Hepatic stellate cell (primary cell): ENCODE measurements around the gene UBASH3A.
A peak's percentile ranks its signal among the peaks of the same experiment; 100 is the strongest.

Experiments
- DNase-seq: peaks from one replicate; pipeline ENCODE4 v3.0.0; 2011; ENCODE audit warnings: low spot score

UBASH3A gene

DNA sequence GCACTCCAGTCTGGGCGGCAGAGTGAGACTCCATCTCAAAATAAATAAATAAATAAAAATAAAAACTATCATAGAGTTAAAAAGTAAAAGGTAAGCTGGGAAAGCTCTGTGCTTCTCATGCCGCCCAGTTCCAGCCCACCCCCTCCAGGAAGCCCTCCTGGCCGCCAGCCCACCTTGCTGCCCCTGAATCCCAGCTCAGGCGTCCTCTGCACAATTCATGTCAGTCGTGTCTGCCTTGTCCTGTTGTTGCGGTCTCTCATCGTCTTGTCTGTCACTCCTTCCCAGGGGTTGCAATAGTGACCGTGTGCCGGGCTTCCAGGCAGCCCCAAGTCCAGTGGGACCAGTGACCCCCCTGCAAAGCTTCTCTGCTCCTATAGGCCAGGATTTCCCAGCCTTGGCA is 48.2 kb downstream of the UBASH3A start:
- DNase-seq = no peak

DNA sequence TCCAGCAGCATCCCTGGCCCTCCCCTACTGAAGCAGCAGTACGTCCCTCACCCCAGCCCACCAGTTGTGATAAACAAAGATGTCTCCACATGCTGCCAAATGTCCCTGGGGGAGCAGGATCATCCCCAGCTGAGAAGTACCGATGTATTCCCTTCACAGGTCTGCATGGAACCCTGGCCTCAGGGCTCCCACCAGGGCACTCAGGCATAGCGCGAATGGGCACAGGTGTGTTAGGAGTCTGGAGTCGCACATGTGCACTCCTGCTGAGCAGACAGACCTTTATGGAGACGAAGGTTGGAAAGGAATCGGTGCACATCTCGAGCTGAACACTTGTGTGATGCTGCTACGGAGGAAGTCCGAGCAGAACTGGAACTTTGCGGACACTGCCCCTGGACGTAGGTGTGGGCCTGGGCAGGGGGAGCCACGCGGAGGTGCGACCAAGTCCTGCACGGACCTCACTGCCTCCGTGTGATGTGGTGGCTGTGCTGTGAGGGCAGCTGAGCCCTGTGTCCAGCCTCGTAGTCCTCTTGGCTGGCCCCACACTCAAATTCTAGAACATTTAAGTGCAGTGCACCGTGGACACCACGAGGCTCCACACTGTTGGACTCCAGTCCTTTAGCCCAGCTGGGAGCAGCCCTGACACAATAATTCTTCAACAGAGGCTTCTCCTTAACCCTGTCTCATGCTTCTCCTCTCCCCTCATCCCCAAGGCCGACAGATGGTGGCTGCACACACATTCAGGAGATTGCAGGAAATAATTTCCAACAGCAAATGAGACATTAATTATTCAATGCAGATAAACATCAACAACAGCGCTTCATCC is 48.9 kb downstream of the UBASH3A start:
- DNase-seq = no peak

DNA sequence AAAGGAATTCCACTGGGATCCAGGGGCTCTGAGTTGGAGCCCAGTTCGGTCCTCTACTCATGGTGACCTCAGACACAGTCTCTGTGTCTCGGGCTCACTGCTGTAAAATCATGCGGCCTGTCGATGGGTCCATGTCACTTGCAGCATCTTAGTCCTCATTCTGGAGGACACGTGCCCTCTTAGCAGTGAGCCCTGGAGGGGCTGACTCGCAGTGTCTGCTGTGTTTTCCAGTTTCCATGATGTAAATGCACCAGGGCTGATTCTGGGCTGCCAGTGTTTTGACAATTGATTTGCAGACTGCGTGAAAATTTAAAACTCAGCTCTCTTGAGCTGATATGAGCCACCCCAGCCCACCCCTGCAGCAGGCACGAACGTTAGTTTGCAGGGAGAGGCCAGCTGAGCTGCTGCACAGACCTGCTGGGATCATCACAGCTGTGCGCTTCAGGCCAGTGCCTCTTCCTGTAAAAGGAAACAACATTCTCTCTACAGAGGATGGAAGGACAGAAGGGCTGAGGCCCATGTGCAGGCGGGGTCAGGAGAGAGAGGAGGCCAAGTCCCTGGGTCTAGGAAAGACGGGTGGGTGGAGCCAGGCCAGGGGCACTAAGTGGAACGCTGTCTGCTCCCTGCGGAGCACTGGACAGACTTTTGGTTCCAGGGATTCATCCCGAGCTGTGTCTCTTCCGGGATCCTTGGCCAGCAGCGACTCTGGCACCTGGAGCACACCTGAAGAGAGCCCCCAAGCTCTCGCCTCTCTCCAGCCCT is 49.7 kb downstream of the UBASH3A start:
- DNase-seq = no peak

DNA sequence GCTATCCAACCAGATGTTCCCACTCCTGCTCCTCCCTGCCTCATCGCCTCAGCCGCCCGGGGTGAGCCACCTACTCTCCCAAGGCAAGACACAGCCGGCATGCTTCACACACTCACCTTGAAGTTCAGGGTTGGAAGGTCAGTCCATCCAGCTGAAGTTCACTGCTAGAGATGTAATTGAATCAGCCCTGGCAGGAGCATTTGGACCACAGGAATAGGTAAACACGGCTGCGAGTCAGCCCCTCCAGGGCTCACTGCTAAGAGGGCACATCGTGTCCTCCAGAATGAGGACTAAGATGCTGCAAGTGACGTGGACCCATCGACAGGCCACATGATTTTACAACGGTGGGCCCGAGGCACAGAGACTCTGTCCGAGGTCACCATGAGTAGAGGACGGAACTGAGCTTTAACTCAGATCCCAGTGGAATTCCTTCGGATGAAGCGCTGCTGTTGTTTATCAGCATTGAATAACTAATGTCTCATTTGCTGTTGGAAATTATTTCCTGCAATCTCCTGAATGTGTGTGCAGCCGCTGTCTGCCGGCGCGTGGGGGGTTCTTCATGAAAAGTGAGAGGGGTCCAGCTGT is 50.4 kb downstream of the UBASH3A start:
- no peak for DNase-seq

DNA sequence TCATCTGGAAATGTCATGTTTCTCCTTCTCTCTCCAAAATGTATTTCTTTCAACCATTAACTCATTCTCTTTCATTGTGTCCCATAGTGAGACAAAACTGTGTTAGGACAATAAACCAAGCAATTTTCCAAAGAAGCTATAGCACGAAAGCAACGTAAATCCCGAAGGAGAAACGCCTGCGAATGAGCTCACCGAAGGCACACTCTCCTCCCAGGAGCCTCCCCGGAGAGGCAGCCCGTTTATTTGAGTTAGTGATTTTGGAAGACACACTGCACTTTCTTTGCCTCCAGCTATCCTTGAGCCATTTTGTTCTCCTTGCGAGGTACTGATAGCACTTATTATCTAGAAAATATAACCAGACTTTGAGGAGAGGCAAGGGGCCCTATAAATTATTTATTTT is 51.1 kb downstream of the UBASH3A start:
- DNase-seq = no peak

DNA sequence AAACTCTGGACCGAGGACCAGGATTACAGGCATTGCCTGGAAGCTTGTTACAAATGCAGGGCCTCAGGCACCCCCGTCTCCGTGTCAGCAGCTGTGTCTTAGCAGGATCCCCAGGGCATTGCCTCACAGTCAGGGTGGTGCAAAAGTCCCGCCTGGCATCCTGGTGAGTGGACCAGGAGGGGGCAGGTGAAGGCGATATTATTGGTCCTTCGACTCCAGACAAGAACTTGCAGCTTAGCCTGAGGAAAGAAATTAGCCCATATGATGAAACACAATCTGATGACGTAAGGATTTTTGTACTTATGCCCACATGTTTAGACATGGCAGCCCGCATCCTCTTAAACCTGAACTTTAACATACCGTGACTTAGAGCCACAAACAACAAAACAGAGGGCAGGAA is 51.5 kb downstream of the UBASH3A start:
- no peak for DNase-seq

DNA sequence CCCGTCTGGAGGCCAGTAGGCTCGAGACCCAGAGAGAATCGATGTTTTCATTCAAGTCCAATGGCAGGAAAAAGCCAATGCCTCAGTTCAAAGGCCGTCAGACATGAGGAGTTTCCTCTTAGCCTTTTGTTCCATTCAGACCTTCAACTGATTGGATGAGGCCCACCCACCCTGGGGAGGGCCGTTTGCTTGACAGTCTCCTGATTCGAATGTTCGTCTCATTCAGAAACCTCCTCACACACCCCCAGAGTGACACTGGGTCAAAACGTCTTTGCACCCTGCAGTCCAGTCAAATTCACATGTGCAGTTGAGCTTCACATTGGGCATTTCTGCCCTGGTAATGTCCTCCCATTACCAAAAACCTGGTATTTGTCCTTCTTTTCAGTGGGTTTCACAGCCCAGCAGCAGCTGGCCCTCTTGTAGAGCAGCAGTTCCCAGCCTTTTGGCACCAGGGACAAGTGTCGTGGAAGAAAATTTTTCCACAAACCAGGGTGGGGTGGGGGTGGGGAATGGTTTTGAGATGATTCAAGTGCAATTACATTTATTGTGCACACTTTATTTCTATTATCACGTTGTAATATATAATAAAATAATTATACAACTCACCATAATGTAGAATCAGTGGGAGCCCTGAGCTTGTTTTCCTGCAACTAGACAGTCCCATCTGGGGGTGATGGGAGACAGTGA is 52.2 kb downstream of the UBASH3A start:
- DNase-seq = no peak

DNA sequence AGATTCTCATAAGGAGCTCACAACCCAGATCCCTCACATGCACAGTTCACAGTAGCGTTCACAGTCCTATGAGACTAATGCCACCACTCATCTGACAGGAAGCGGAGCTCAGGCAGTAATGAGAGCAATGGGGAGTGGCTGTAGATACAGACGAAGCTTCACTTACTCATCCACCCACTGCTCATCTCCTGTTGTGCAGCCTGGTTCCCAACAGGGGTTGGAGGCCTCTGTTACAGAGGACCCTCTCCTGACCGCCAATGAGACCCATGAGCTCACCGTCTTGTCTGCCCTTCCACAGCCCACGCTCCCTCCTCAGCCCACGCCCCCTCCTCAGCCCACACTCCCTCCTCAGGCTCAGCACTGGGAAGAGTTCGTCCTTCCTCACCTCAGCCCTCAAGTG is 52.8 kb downstream of the UBASH3A start:
- no peak for DNase-seq

DNA sequence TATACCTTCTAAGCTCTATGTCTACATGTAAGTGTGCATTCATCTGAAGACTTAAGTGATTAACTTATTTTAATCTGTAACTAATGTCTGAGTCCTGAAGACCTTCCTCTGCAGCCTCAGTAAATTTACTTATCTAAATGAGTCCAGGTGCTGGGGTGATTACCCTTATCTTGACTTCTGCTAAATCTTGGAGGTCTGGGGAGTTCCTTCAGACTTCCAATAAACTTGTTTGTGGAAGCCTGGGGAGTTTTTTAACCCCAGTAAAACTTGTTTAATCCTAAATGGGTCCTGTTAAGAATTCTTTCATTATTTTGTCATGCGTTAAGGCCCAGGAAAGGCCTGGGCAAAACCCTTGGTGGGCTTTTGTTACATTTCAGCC is 55.4 kb downstream of the UBASH3A start:
- DNase-seq = no peak

DNA sequence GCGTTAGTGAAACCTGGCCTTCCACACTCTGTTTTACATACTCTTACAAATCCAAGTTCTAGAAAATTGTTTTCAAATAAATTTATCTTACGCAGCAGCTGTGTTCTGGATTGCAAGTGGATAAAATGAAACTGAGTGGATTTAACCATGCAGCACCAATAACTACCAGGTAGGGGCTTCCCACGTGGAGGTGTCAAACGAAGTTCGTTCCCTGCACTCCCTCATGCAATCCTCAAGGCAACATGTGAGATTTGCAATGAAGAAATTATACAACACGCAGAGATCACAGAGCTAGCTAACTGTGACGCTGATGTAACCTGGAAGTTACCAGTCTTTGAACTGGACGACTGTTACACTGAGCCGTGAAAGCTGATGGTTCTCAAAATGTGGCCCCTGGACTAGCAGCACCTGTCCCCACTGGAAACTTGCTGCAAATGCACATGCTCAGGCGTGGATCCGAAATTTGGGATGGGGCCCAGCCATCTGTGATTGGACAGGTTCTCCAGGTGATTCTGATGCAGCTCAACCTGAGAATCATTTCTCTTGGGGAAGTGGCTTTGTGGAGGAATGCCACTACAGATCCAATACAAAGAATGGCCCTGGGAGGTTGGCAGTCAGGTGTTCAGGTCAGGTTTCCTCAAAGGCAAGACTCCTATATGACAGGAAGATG is 56.0 kb downstream of the UBASH3A start:
- DNase-seq = no peak

DNA sequence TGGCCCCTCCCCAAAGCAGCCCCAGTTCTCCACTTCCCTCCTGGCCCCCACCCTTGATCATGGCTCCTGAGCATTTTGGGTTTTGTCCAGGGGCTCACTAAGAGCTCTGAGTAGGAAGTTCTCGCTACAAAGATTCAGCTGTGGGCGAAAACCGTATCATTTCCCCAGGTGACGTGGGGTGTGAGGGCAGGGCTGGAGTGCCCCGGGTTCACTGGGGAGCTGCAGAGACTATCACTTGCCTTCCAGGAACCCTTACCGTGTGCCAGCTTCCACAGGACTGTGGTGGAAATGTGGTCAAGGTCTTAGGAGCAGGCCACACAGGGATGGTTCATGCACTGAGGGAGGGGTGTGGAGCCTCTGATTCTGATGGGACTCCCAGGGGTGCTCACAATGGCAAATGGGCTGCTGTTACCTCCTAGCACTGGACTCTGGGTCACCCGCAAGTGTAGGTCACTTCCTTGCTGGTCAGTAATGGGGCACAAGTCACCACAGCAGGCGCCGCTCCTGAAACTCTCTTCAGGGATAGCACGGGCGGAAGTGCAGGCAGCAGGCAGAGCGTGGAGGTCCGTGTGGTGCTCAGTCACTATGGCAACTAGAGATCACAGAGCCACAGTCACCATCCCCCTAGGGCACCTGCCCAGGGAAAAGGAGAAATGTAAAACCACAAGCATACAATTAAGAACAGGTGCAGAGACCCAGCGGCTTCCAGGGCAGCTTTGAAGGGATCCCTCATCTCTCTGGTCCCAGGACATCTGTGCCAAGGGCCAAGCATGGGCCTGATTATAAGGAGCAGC is 56.9 kb downstream of the UBASH3A start:
- no peak for DNase-seq

DNA sequence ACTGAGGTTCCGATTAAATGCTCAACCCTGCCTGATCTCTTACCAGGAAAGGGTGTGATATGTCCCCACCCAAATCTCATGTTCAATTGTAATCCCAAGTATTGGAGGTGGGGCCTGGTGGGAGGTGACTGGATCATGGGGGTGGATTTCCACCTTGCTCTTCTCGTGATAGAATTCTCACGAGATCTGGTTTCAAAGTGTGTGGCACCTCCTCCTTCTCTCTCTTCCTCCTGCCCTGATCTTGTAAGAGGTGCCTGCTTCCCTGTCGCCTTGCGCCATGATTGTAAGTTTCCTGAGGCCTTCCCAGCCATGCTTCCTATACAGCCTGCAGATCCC is 57.5 kb downstream of the UBASH3A start:
- no peak for DNase-seq

DNA sequence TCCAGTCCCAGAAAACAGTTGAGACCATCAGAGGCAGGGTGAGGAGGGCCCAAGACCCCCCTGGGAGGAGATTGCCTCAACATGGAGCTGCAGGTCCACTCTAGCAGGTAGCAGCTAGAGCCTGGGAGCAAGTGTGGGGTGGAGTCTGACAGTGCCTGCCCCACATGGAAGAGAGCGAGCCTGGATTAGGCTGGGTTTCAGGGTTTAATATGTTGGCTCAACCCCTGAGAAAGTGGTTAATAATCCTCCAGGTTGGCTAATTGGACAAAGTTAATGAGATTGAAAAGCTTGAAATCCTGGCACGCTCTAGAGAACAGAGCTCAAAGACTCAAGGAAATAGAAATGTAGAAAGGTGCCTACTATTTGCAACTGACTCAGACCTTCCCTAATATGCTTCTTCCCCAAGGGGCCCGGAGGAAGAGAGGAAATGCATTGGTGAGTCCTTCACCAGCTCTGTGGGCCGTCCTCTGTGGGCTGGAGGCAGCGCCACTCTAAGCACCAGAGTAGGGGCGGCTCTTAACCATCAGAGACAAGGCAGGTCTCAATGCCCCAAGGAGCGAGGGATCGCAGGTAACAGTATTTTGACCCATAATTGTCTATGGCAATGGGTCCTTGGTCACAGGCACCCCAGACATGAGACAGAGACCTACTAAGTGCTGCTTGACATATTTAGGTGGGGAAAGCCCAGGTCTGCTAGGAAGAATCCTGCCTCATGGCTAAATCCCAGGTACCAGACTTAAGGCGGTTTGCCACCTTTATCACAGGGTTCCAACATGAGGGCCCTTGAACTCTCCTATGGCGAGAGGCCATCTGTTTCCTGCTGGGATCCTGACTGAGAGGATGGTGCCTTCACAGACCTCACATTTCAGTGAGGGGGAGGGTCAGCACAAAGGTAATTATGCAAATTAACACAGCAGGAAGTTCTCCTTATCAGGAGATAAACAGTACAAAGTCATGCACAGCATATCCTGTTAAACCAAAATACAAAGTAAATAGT is 58.5 kb downstream of the UBASH3A start:
- no peak for DNase-seq

DNA sequence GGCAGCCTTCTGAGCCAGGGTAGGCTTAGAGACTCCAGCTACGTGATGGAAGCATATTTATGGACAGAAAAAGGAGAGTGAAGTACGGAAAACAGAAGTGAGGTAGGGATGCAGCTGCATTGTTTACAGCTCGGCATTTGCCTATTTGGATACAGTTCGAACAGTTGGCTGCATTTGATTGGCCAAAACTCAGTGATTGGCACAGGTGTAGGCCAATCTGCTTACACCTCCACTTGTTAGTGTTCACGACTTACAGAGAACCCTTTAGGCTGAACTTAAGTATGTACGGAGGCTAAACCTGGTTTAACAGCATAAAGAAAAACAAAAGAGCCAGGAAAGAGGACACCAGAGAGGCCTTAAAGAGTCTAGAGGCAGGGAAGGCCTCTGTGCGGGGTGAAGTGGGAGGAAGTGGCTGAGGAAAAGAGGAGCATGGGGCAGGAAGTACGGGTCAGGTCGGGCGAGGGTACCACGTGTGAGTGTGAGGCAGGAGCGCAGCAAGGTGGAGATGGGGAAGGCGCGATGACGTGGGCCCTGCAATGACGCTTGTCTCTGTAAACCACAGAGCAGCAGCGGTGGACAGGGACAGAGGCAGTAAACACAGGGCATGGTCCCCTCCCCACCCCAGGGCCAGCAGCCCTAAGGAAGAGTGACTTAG is 60.3 kb downstream of the UBASH3A start:
- DNase-seq = no peak

DNA sequence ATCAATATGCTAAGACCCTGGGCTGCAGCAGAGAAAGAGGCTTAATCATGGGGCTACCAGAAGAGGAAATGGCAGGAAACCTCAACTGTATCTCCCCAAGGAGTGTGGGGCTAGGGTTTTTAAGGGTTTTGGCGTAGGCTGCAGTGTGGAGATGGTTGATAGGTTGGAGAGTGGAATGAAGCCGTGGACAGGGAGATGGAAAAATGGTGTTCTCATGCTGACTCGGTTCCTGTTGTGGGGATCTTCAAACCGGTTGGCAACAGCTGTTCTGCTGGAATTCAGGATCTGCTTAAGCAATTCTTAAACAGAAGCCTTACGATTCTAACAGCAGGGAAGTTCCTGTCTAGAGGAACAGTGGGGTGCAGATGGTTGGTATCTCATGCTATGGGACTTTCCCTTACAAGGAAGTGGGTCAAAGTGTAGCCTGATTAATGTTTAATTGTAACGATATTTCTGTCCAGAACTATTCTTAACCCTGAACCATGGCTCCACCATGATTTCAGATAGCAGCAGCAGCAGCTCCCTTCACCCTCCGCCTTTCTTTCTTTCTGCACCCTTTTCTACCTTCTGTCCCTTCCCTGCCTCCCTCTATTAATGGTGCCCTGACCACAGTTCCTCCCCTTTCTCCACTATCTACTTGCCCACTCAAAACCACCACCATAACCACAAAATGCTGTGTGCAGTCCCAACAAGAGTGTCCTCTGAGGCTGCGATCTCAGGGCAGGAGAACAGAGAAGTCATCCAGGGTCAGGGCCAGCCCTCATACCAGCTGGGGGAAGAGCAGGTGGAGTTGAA is 61.5 kb downstream of the UBASH3A start:
- DNase-seq = no peak

DNA sequence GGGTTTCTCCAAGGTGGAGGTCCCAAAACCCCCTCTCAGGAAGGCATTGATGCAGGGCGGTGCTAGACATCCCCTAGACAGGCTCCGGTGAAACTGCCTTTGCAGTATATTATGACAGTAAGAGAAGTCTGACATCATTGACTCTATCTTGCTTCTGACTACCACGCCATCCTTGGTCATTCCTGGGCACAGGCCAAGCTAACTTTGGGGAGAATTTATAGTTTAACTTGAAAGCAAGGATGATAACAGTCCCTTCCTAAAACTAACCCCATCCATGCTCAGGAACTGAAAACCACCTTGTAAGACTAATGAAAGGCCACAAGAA is 62.1 kb downstream of the UBASH3A start:
- no peak for DNase-seq

DNA sequence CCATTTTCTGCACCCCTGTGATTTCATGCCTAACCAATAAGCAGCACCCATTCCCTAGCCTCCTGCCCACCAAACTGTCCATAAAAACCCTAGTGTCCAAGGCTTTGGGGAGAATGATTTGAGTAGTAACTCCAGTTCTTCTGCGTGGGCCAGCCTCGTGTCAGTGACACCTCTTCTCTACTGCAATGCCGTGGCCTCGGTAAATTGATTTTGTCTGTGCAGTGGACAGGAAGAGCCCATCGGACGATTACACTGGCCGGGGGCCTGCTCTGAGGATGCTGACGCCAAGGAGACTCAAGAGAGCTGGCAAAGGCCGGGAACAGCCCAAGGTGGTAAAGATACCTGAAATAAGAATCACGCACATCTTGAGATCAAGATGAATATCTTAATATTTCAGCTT is 63.0 kb downstream of the UBASH3A start:
- DNase-seq = no peak

DNA sequence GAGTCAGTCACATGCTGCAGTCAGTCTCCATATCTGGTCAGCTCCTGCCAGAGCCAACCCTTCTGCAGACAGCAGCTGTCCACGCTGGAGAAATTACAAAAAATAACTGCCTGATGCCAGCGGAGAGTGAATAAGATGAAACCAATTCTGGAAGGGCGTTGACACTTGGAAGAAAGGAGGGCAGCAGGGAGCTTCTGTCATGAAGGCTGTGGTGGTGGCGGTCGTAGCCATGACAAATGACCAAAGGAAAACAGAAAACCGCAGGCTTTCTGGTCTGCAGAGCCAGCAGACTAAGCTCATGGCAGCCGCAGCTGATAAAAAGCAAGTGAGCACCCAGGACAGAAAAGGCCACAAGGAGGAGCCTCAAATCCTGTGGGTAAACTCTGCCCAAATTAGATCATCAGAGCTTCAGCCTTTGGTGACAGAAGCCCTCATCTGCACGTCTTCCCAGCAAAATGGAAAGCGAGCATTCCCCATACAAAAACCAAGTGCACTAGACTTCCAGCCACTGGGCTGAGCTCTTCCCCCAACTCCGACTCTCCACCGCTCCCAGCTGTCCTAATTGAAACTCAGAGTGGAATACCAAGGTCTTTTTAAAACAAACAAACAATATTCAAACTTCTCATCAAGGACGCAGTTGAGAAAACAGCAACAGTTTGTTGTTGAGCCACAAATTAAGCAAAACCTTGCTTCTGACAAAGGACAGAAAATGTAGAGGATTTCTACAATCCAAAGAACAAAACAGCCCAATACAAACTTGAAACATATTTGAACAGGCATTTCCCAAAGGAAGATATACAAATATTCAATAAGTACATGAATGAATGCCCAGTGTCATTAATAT is 63.7 kb downstream of the UBASH3A start:
- peak; percentile 51 for DNase-seq
